ENCODE data around the gene KMT2B.
"Not testable (repeated sequence)": the region's sequence is repeated elsewhere in the genome, so short reads cannot be mapped to it uniquely, and the experiment has no call there.

The KMT2B gene

GRCh38 chr19:35755550-35756376 lies 38.0 kb downstream of the KMT2B start:
- no peak for FAIRE-seq
- DNase-seq (ENCODE audit: low spot score) = no peak

- DNase-seq (ENCODE audit: low spot score) (no peak), FAIRE-seq (no peak)
Observed at GRCh38 chr19:35756377-35757230, 38.8 kb downstream of the KMT2B start, which contains the start of gene HSPB6. Gene HSPB6 (minus strand): TSS chr19:35757029. CDS start chr19:35757008, 21 bp downstream.

- DNase-seq (ENCODE audit: low spot score) = peak; percentile 44
- FAIRE-seq = no peak
Observed at GRCh38 chr19:35757231-35757748, 39.5 kb downstream of the KMT2B start.

- peak; percentile 96 for FAIRE-seq
- peak; percentile 99 for DNase-seq (ENCODE audit: low spot score)
Observed at GRCh38 chr19:35757749-35758608, 40.2 kb downstream of the KMT2B start, which contains the start of gene PROSER3. Gene PROSER3 (plus strand): TSS chr19:35758176. CDS start chr19:35758216, 40 bp downstream.

- no peak for FAIRE-seq
Observed at GRCh38 chr19:35759697-35760096, 41.9 kb downstream of the KMT2B start.

GRCh38 chr19:35760711-35761349 lies 43.0 kb downstream of the KMT2B start:
- FAIRE-seq (no peak), DNase-seq (ENCODE audit: low spot score) (no peak)

More at GRCh38 chr19:35759697-35760096, 41.9 kb downstream of the KMT2B start:
- no peak for DNase-seq (ENCODE audit: low spot score)

GRCh38 chr19:35764432-35765315 lies 46.9 kb downstream of the KMT2B start:
- FAIRE-seq = peak; percentile 35

GRCh38 chr19:35766571-35767104 lies 48.8 kb downstream of the KMT2B start:
- DNase-seq (ENCODE audit: low spot score) = no peak
- FAIRE-seq = no peak

More at GRCh38 chr19:35764432-35765315, 46.9 kb downstream of the KMT2B start:
- DNase-seq (ENCODE audit: low spot score) = no peak

GRCh38 chr19:35767288-35768081 lies 49.7 kb downstream of the KMT2B start:
- no peak for FAIRE-seq
- no peak for DNase-seq (ENCODE audit: low spot score)

GRCh38 chr19:35768082-35768421 lies 50.2 kb downstream of the KMT2B start:
- DNase-seq (ENCODE audit: low spot score) (no peak), FAIRE-seq (no peak)

GRCh38 chr19:35772362-35772761 lies 54.6 kb downstream of the KMT2B start:
- FAIRE-seq; DNase-seq (ENCODE audit: low spot score): not testable (repeated sequence)

- FAIRE-seq = no peak
- DNase-seq (ENCODE audit: low spot score) = no peak
Observed at GRCh38 chr19:35773020-35773806, 55.4 kb downstream of the KMT2B start.

- no peak for DNase-seq (ENCODE audit: low spot score)
- FAIRE-seq = no peak
Observed at GRCh38 chr19:35774274-35775045, 56.7 kb downstream of the KMT2B start.

- FAIRE-seq (no peak), DNase-seq (ENCODE audit: low spot score) (no peak)
Observed at GRCh38 chr19:35775046-35775297, 57.2 kb downstream of the KMT2B start.

- DNase-seq (ENCODE audit: low spot score) (peak; percentile 99), FAIRE-seq (peak; percentile 13)
Observed at GRCh38 chr19:35775298-35776101, 57.7 kb downstream of the KMT2B start, which contains the start of gene ARHGAP33. Gene ARHGAP33 (plus strand): TSS chr19:35775564. CDS start chr19:35775659, 95 bp downstream.

All from urothelium cell line (cell line).